DOHH2 (cell line): ENCODE results near the gene PPP2R5B.
A peak's percentile ranks its signal among the peaks of the same experiment; 100 is the strongest.

Experiments
- CTCF ChIP-seq: fragments of 200-600 bp; sonication (generic); IDR thresholded peaks from one replicate; pipeline ENCODE4 v1.5.1; 2014; ENCODE audit warnings: antibody characterized with exemption, mild to moderate bottlenecking, low read depth, low read length; ENCODE audit not compliant: poor library complexity, severe bottlenecking
- EZH2phosphoT487 ChIP-seq: fragments of 200-600 bp; sonication (generic); IDR thresholded peaks from 2 replicates; pipeline ENCODE4 v1.6.1; 2017; ENCODE audit warnings: borderline replicate concordance, mild to moderate bottlenecking, antibody characterized with exemption, low read length, moderate library complexity, mixed read lengths

GRCh38 chr11:64918017-64918416 is 6.5 kb upstream of the PPP2R5B start:
- peak; percentile 61 for TF ChIP-seq CTCF
- no peak for TF ChIP-seq EZH2phosphoT487
